Measurements from ENCODE around the gene MED20.

Gene MED20

GRCh38 chr6:41965429-41966213, 44.7 kb upstream of the MED20 start:
- in situ Hi-C loops (cut with MboI; ENCODE audit: low sequenced_read_pairs, unreplicated experiment), result no loop called here
- no peak for TF ChIP-seq CTCF (IDR thresholded peaks at IDR 0.05; ENCODE audit: borderline replicate concordance, control extremely low read depth, extremely low read depth, insufficient read depth, missing control alignments)
- DNase-seq (ENCODE audit: low spot score), result no peak

- in situ Hi-C loops (cut with MboI; ENCODE audit: low sequenced_read_pairs, unreplicated experiment), result no loop called here
- no peak for TF ChIP-seq CTCF (IDR thresholded peaks at IDR 0.05; ENCODE audit: borderline replicate concordance, control extremely low read depth, extremely low read depth, insufficient read depth, missing control alignments)
- DNase-seq (ENCODE audit: low spot score), result no peak
Observed at GRCh38 chr6:41964201-41964887, 43.4 kb upstream of the MED20 start.

- in situ Hi-C loops (cut with MboI; ENCODE audit: low sequenced_read_pairs, unreplicated experiment), result no loop called here
- DNase-seq (ENCODE audit: low spot score), result no peak
- no peak for TF ChIP-seq CTCF (IDR thresholded peaks at IDR 0.05; ENCODE audit: borderline replicate concordance, control extremely low read depth, extremely low read depth, insufficient read depth, missing control alignments)
Observed at GRCh38 chr6:41963371-41963770, 42.4 kb upstream of the MED20 start.

- no peak for DNase-seq (ENCODE audit: low spot score)
- in situ Hi-C loops (cut with MboI; ENCODE audit: low sequenced_read_pairs, unreplicated experiment), result no loop called here
- TF ChIP-seq CTCF (IDR thresholded peaks at IDR 0.05; ENCODE audit: borderline replicate concordance, control extremely low read depth, extremely low read depth, insufficient read depth, missing control alignments), result no peak
Observed at GRCh38 chr6:41960028-41960427, 39.1 kb upstream of the MED20 start.

GRCh38 chr6:41958022-41958856, 37.3 kb upstream of the MED20 start:
- TF ChIP-seq CTCF (IDR thresholded peaks at IDR 0.05; ENCODE audit: borderline replicate concordance, control extremely low read depth, extremely low read depth, insufficient read depth, missing control alignments), result no peak
- in situ Hi-C loops (cut with MboI; ENCODE audit: low sequenced_read_pairs, unreplicated experiment), result no loop called here

GRCh38 chr6:41957117-41957516, 36.2 kb upstream of the MED20 start:
- in situ Hi-C loops (cut with MboI; ENCODE audit: low sequenced_read_pairs, unreplicated experiment), result no loop called here
- TF ChIP-seq CTCF (IDR thresholded peaks at IDR 0.05; ENCODE audit: borderline replicate concordance, control extremely low read depth, extremely low read depth, insufficient read depth, missing control alignments), result no peak
- DNase-seq (ENCODE audit: low spot score), result no peak

More at GRCh38 chr6:41958022-41958856, 37.3 kb upstream of the MED20 start:
- DNase-seq (ENCODE audit: low spot score), result no peak

Data from GM13976 (cell line).